PC-3 (cell line): ENCODE data around the gene CCSER1. TPM values are rescaled to one million over a fixed set of nuclear protein-coding genes. Genes with fewer than 3 reads are reported as not detected.
A peak's percentile ranks its signal among the peaks of the same experiment; 100 is the strongest.

Source experiments
- ATAC-seq: fragments of 200-7000 bp; cut with Tn5 transposase; 2 replicates; pipeline ENCODE4 v1.9.1; 2020; ENCODE audit warnings: mild to moderate bottlenecking, moderate library complexity
- BruUV-seq: library from RNA; stranded (reverse); fragments of 400-500 nt; replicated peaks from 2 replicates; lab custom pipeline; 2021; lab: Mats Ljungman, UMichigan
- CTCF ChIA-PET: fragments of 300-600 bp; sonication (Branson Sonifier 250); formaldehyde crosslinking; loops from one replicate; lab custom pipeline; 2022; ENCODE audit warnings: antibody characterized with exemption; lab: Charles Lee
- POLR2A ChIA-PET: fragments of 300-600 bp; sonication (Branson Sonifier 250); formaldehyde crosslinking; loops from one replicate; lab custom pipeline; 2022; ENCODE audit warnings: antibody characterized with exemption; ENCODE audit not compliant: unreplicated experiment; lab: Charles Lee
- DNase-seq: peaks from one replicate; pipeline ENCODE4 v3.0.0-alpha.2; 2015
- H2AFZ ChIP-seq: fragments of 300-600 bp; sonication (generic); 2 replicates; pipeline ENCODE4 v1.6.0; 2016; ENCODE audit warnings: antibody characterized with exemption, low read length
- H3F3A ChIP-seq: fragments of 300-600 bp; sonication (generic); one replicate; pipeline ENCODE4 v1.6.0; 2017; ENCODE audit warnings: antibody characterized with exemption, low read length, control low read depth, mild to moderate bottlenecking; ENCODE audit not compliant: unreplicated experiment
- H3K27ac ChIP-seq: fragments of 300-600 bp; sonication (generic); 2 replicates; pipeline ENCODE4 v1.5.1; 2016; ENCODE audit warnings: mild to moderate bottlenecking, low read length
- H3K27me3 ChIP-seq: fragments of 300-600 bp; sonication (generic); 2 replicates; pipeline ENCODE4 v1.6.1; 2016; ENCODE audit warnings: low read length, mixed read lengths
- H3K36me3 ChIP-seq: fragments of 300-600 bp; sonication (generic); 2 replicates; pipeline ENCODE4 v1.6.1; 2016; ENCODE audit warnings: low read depth, mixed run types, low read length, mixed read lengths
- H3K4me1 ChIP-seq: fragments of 300-600 bp; sonication (generic); 2 replicates; pipeline ENCODE4 v1.5.1; 2016; ENCODE audit warnings: low read length; ENCODE audit not compliant: insufficient read depth
- H3K4me2 ChIP-seq: fragments of 300-600 bp; sonication (generic); 2 replicates; pipeline ENCODE4 v1.6.0; 2016; ENCODE audit warnings: low read length
- H3K4me3 ChIP-seq: fragments of 300-600 bp; sonication (generic); 2 replicates; pipeline ENCODE4 v1.5.1; 2016; ENCODE audit warnings: mild to moderate bottlenecking, low read length, mixed read lengths
- H3K79me2 ChIP-seq: fragments of 300-600 bp; sonication (generic); 2 replicates; pipeline ENCODE4 v1.6.1; 2017; ENCODE audit warnings: low read length, mixed read lengths
- H3K9ac ChIP-seq: fragments of 300-600 bp; sonication (generic); 2 replicates; pipeline ENCODE4 v1.6.0; 2016; ENCODE audit warnings: mild to moderate bottlenecking, low read length
- H3K9me2 ChIP-seq: fragments of 300-600 bp; sonication (generic); replicated peaks from 2 replicates; pipeline ENCODE4 v1.6.1; 2016; ENCODE audit warnings: mixed run types, low read length, mixed read lengths
- H3K9me3 ChIP-seq: fragments of 300-600 bp; sonication (generic); 2 replicates; pipeline ENCODE4 v1.6.1; 2016; ENCODE audit warnings: low read length, mixed read lengths
- H4K20me1 ChIP-seq: fragments of 300-600 bp; sonication (generic); 2 replicates; pipeline ENCODE4 v1.6.1; 2016; ENCODE audit warnings: low read length, mixed read lengths
- EZH2 ChIP-seq: fragments of 300-600 bp; sonication (generic); IDR thresholded peaks from one replicate; pipeline ENCODE4 v1.6.1; 2017; ENCODE audit warnings: antibody characterized with exemption, mild to moderate bottlenecking, low read length; ENCODE audit not compliant: unreplicated experiment
- EZH2phosphoT487 ChIP-seq: fragments of 300-600 bp; sonication (generic); IDR thresholded peaks from 2 replicates; pipeline ENCODE4 v1.6.1; 2018; ENCODE audit warnings: mild to moderate bottlenecking, antibody characterized with exemption, low read length, borderline replicate concordance
- intact Hi-C: fragments of 100-400 bp; cut with micrococcal nuclease; formaldehyde crosslinking; loops from 2 replicates; pipeline ENCODE4 v1.9.0; 2023
- total RNA-seq: library from RNA; depleted of rRNA; stranded (reverse); fragments of >200 nt; gene quantifications from 2 replicates; pipeline ENCODE4 v1.2.3, GENCODE V29; 2014
- TF ChIP-seq, protein P1 (sequence below): fragments of 300-600 bp; sonication (generic); conservative IDR thresholded peaks from 2 replicates; pipeline ENCODE4 v1.5.1; 2017; ENCODE audit warnings: antibody characterized with exemption, low read depth, mild to moderate bottlenecking, low read length

The CCSER1 gene
- total RNA-seq, 1 experiment from 2014 or later = 6.0 TPM

GRCh38 chr4:90120037-90120436 lies 7.2 kb upstream of the CCSER1 start:
- Histone ChIP-seq H3K9me2 (no peaks in the 10 kb centered on the region), H2AFZ (no peak overlapping the region), H4K20me1 (no peaks in the 10 kb centered on the region), H3K9ac (no peak overlapping the region), H3K4me3 (no peak overlapping the region), H3K9me3 (no peaks in the 10 kb centered on the region), H3K27ac (no peak overlapping the region), H3F3A (no peaks in the 10 kb centered on the region), H3K79me2 (no peaks in the 10 kb centered on the region), H3K27me3 (no peaks in the 10 kb centered on the region), H3K4me1 (peaks cover 7% of the 10 kb centered on the region), H3K4me2 (no peak overlapping the region), H3K36me3 (no peaks in the 10 kb centered on the region)
- BruUV-seq = no TSS peak
- TF ChIP-seq EZH2phosphoT487 (no peak), EZH2 (no peak)
- TF ChIP-seq, protein P1, sequence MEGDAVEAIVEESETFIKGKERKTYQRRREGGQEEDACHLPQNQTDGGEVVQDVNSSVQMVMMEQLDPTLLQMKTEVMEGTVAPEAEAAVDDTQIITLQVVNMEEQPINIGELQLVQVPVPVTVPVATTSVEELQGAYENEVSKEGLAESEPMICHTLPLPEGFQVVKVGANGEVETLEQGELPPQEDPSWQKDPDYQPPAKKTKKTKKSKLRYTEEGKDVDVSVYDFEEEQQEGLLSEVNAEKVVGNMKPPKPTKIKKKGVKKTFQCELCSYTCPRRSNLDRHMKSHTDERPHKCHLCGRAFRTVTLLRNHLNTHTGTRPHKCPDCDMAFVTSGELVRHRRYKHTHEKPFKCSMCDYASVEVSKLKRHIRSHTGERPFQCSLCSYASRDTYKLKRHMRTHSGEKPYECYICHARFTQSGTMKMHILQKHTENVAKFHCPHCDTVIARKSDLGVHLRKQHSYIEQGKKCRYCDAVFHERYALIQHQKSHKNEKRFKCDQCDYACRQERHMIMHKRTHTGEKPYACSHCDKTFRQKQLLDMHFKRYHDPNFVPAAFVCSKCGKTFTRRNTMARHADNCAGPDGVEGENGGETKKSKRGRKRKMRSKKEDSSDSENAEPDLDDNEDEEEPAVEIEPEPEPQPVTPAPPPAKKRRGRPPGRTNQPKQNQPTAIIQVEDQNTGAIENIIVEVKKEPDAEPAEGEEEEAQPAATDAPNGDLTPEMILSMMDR = peak; percentile 33; the same call in 1 of the 2 replicates
- DNase-seq (peak; percentile 22), ATAC-seq (no peak)
- intact Hi-C loops = no loop called here
- ChIA-PET POLR2A (no interaction called here), CTCF (no interaction called here)

- H3K27ac ChIP-seq = no peak overlapping the region
- ChIA-PET CTCF (interaction anchor here (0.6 kb wide), 1 partner anchor 161 kb away, joined by 3 read pairs; no protein-coding TSS in a partner anchor), POLR2A (no interaction called here)
- H2AFZ ChIP-seq = no peak overlapping the region
- no peaks in the 10 kb centered on the region for H3K9me3 ChIP-seq
- H4K20me1 ChIP-seq = no peaks in the 10 kb centered on the region
- no peaks in the 10 kb centered on the region for H3F3A ChIP-seq
- TF ChIP-seq EZH2 (no peak), EZH2phosphoT487 (no peak)
- TF ChIP-seq, protein P1 = no peak
- ATAC-seq (no peak), DNase-seq (no peak)
- H3K4me1 ChIP-seq = peaks cover 7% of the 10 kb centered on the region
- H3K79me2 ChIP-seq = no peaks in the 10 kb centered on the region
- H3K9ac ChIP-seq = no peak overlapping the region
- H3K4me2 ChIP-seq = no peak overlapping the region
- no peaks in the 10 kb centered on the region for H3K36me3 ChIP-seq
- H3K9me2 ChIP-seq = no peaks in the 10 kb centered on the region
- no TSS peak for BruUV-seq
- no peaks in the 10 kb centered on the region for H3K27me3 ChIP-seq
- no peak overlapping the region for H3K4me3 ChIP-seq
- intact Hi-C loops = no loop called here
Measured at GRCh38 chr4:90120815-90121214, 6.4 kb upstream of the CCSER1 start.

DNA sequence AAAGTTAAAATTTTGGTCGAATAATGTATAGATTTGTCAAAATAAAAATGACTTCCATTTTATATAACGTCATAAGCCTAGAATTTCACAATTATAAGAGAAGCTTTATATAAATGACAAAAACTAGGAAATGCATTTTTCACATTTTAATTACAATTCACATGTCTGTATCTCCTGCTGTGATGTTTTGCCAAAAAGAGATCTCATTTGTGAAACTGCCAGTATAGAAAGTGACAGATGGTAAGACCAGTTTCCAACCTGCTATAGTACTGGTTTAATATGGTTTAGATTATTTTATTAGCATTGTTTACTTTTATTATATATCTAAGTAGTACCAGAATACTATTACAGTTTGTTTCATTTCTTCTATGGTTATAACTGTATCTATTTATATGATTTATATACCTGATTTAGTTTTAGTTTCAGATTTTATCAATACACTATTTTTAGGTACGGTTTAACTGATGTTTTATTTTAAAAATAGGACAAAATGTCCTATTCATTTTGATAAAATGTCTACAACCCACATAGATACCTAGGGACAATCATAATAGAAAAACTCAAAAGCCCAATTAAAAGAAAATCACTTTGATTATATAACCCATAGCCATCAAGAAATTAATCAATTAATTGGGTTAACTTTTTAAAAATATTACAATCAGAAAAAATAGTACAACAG lies 5.4 kb upstream of the CCSER1 start:
- Histone ChIP-seq H3K4me3 (no peak overlapping the region), H3K79me2 (no peaks in the 10 kb centered on the region), H3K9ac (no peak overlapping the region), H2AFZ (no peak overlapping the region), H4K20me1 (no peaks in the 10 kb centered on the region), H3F3A (no peaks in the 10 kb centered on the region), H3K27me3 (peaks cover 3% of the 10 kb centered on the region; the same call in 1 of the 2 replicates), H3K9me3 (no peaks in the 10 kb centered on the region), H3K4me1 (peaks cover 7% of the 10 kb centered on the region), H3K27ac (no peak overlapping the region), H3K36me3 (no peaks in the 10 kb centered on the region), H3K4me2 (peak overlapping the region; percentile 31), H3K9me2 (no peaks in the 10 kb centered on the region)
- ATAC-seq (no peak), DNase-seq (no peak)
- BruUV-seq = no TSS peak
- CTCF ChIA-PET = no interaction called here
- POLR2A ChIA-PET = interaction anchor here (0.6 kb wide), 1 partner anchor 219 kb away, joined by 4 read pairs; no protein-coding TSS in a partner anchor
- TF ChIP-seq, protein P1 = no peak
- TF ChIP-seq EZH2 (no peak), EZH2phosphoT487 (no peak)
- intact Hi-C loops = no loop called here
